Tibial nerve (tissue), 4 donors: ENCODE data around the gene CRHR1.

Experiments
- EP300 ChIP-seq, 2 donors: sonication (generic); formaldehyde crosslinking; IDR thresholded peaks; one replicate each; pipeline ENCODE4 v1.6.1; 2017; ENCODE audit warnings: antibody characterized with exemption in 2 of 2, mild to moderate bottlenecking in 1 of 2
- POLR2A ChIP-seq, 2 donors: fragments of 450-650 bp; IDR thresholded peaks; one replicate each; pipeline ENCODE4 v1.6.1; 2017; ENCODE audit warnings: antibody characterized with exemption in 2 of 2, mild to moderate bottlenecking in 2 of 2, moderate library complexity in 2 of 2
- TF ChIP-seq, protein P1 (sequence below), 5 experiments: fragments of 200-600 bp in 3 of 5; fragments of 450-650 bp in 2 of 5; sonication (generic) in 3 of 5; IDR thresholded peaks; one replicate each; pipeline ENCODE4 v1.5.1; 2016 to 2019; ENCODE audit warnings: antibody characterized with exemption in 5 of 5, mild to moderate bottlenecking in 3 of 5, moderate library complexity in 2 of 5

GRCh38 chr17:45763182-45763581, 20.9 kb upstream of the CRHR1 start:
- TF ChIP-seq POLR2A (IDR thresholded peaks at IDR 0.05), result no peak
- TF ChIP-seq, protein P1, sequence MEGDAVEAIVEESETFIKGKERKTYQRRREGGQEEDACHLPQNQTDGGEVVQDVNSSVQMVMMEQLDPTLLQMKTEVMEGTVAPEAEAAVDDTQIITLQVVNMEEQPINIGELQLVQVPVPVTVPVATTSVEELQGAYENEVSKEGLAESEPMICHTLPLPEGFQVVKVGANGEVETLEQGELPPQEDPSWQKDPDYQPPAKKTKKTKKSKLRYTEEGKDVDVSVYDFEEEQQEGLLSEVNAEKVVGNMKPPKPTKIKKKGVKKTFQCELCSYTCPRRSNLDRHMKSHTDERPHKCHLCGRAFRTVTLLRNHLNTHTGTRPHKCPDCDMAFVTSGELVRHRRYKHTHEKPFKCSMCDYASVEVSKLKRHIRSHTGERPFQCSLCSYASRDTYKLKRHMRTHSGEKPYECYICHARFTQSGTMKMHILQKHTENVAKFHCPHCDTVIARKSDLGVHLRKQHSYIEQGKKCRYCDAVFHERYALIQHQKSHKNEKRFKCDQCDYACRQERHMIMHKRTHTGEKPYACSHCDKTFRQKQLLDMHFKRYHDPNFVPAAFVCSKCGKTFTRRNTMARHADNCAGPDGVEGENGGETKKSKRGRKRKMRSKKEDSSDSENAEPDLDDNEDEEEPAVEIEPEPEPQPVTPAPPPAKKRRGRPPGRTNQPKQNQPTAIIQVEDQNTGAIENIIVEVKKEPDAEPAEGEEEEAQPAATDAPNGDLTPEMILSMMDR (IDR thresholded peaks at IDR 0.05), result no peak
- TF ChIP-seq EP300 (IDR thresholded peaks at IDR 0.05), result no peak
